ENCODE data around the gene MIP. TPM values are rescaled to one million over a fixed set of nuclear protein-coding genes. Genes with fewer than 3 reads are reported as not detected.

The MIP gene
- total RNA-seq, 3 donors from 2014 or later: not detected

- no peaks in the 10 kb centered on the region for H3K9me3 ChIP-seq
- no peak overlapping the region for H3K4me3 ChIP-seq
- no peaks in the 10 kb centered on the region for H3K4me1 ChIP-seq (ENCODE audit: low read depth)
- DNase-seq (no peak), ATAC-seq (no peak)
- intact Hi-C loops (cut with DNase I, micrococcal nuclease): no loop called here
- TF ChIP-seq CTCF (IDR thresholded peaks at IDR 0.05): no peak
- no peaks in the 10 kb centered on the region for H3K36me3 ChIP-seq (ENCODE audit: low read depth)
Measured at GRCh38 chr12:56434828-56435227, 19.6 kb downstream of the MIP start.

- DNase-seq (no peak), ATAC-seq (no peak)
- Histone ChIP-seq H3K4me1 (ENCODE audit: low read depth) (no peaks in the 10 kb centered on the region), H3K4me3 (no peak overlapping the region), H3K9me3 (no peaks in the 10 kb centered on the region), H3K36me3 (ENCODE audit: low read depth) (no peaks in the 10 kb centered on the region)
- intact Hi-C loops (cut with DNase I, micrococcal nuclease): no loop called here
- no peak for TF ChIP-seq CTCF (IDR thresholded peaks at IDR 0.05)
Measured at GRCh38 chr12:56431850-56432249, 22.6 kb downstream of the MIP start.

- DNase-seq (no peak), ATAC-seq (no peak)
- intact Hi-C loops (cut with DNase I, micrococcal nuclease): no loop called here
- Histone ChIP-seq H3K4me3 (no peak overlapping the region), H3K4me1 (ENCODE audit: low read depth) (no peaks in the 10 kb centered on the region), H3K9me3 (no peaks in the 10 kb centered on the region), H3K36me3 (ENCODE audit: low read depth) (no peaks in the 10 kb centered on the region)
- no peak for TF ChIP-seq CTCF (IDR thresholded peaks at IDR 0.05)
Measured at GRCh38 chr12:56431288-56431687, 23.2 kb downstream of the MIP start.

GRCh38 chr12:56425940-56426438 is 28.5 kb downstream of the MIP start:
- H3K36me3 ChIP-seq (ENCODE audit: low read depth): no peaks in the 10 kb centered on the region
- no peak for ATAC-seq

GRCh38 chr12:56425193-56425592 is 29.3 kb downstream of the MIP start:
- no peaks in the 10 kb centered on the region for H3K9me3 ChIP-seq
- H3K4me3 ChIP-seq: no peak overlapping the region
- H3K36me3 ChIP-seq (ENCODE audit: low read depth): no peaks in the 10 kb centered on the region
- ATAC-seq (no peak), DNase-seq (no peak)
- H3K4me1 ChIP-seq (ENCODE audit: low read depth): no peaks in the 10 kb centered on the region
- intact Hi-C loops (cut with DNase I, micrococcal nuclease): no loop called here
- no peak for TF ChIP-seq CTCF (IDR thresholded peaks at IDR 0.05)

More at GRCh38 chr12:56425940-56426438, 28.5 kb downstream of the MIP start:
- H3K4me1 ChIP-seq (ENCODE audit: low read depth): no peaks in the 10 kb centered on the region
- intact Hi-C loops (cut with DNase I, micrococcal nuclease): no loop called here
- no peak for TF ChIP-seq CTCF (IDR thresholded peaks at IDR 0.05)
- no peaks in the 10 kb centered on the region for H3K9me3 ChIP-seq
- no peak overlapping the region for H3K4me3 ChIP-seq
- no peak for DNase-seq

- intact Hi-C loops (cut with DNase I, micrococcal nuclease): no loop called here
Measured at GRCh38 chr12:56420411-56420810, 34.0 kb downstream of the MIP start.

More at GRCh38 chr12:56420411-56420810, 34.0 kb downstream of the MIP start:
- Histone ChIP-seq H3K9me3 (no peaks in the 10 kb centered on the region), H3K4me1 (ENCODE audit: low read depth) (no peaks in the 10 kb centered on the region), H3K4me3 (no peak overlapping the region), H3K36me3 (ENCODE audit: low read depth) (no peaks in the 10 kb centered on the region)
- no peak for ATAC-seq
- no peak for DNase-seq
- TF ChIP-seq CTCF (IDR thresholded peaks at IDR 0.05): no peak

Measured in mucosa of descending colon (tissue), 3 donors.